PC-3 (cell line): Measurements from ENCODE around the gene MAGI2. TPM values are rescaled to one million over a fixed set of nuclear protein-coding genes. Genes with fewer than 3 reads are reported as not detected.

Experiments
- ATAC-seq: fragments of 200-7000 bp; cut with Tn5 transposase; 2 replicates; pipeline ENCODE4 v1.9.1; 2020; ENCODE audit warnings: mild to moderate bottlenecking, moderate library complexity
- BruUV-seq: library from RNA; stranded (reverse); fragments of 400-500 nt; replicated peaks from 2 replicates; lab custom pipeline; 2021; lab: Mats Ljungman, UMichigan
- CTCF ChIA-PET: fragments of 300-600 bp; sonication (Branson Sonifier 250); formaldehyde crosslinking; loops from one replicate; lab custom pipeline; 2022; ENCODE audit warnings: antibody characterized with exemption; lab: Charles Lee
- POLR2A ChIA-PET: fragments of 300-600 bp; sonication (Branson Sonifier 250); formaldehyde crosslinking; loops from one replicate; lab custom pipeline; 2022; ENCODE audit warnings: antibody characterized with exemption; ENCODE audit not compliant: unreplicated experiment; lab: Charles Lee
- DNase-seq: peaks from one replicate; pipeline ENCODE4 v3.0.0-alpha.2; 2015
- H2AFZ ChIP-seq: fragments of 300-600 bp; sonication (generic); 2 replicates; pipeline ENCODE4 v1.6.0; 2016; ENCODE audit warnings: antibody characterized with exemption, low read length
- H3F3A ChIP-seq: fragments of 300-600 bp; sonication (generic); one replicate; pipeline ENCODE4 v1.6.0; 2017; ENCODE audit warnings: antibody characterized with exemption, low read length, control low read depth, mild to moderate bottlenecking; ENCODE audit not compliant: unreplicated experiment
- H3K27ac ChIP-seq: fragments of 300-600 bp; sonication (generic); 2 replicates; pipeline ENCODE4 v1.5.1; 2016; ENCODE audit warnings: mild to moderate bottlenecking, low read length
- H3K27me3 ChIP-seq: fragments of 300-600 bp; sonication (generic); 2 replicates; pipeline ENCODE4 v1.6.1; 2016; ENCODE audit warnings: low read length, mixed read lengths
- H3K36me3 ChIP-seq: fragments of 300-600 bp; sonication (generic); 2 replicates; pipeline ENCODE4 v1.6.1; 2016; ENCODE audit warnings: low read depth, mixed run types, low read length, mixed read lengths
- H3K4me1 ChIP-seq: fragments of 300-600 bp; sonication (generic); 2 replicates; pipeline ENCODE4 v1.5.1; 2016; ENCODE audit warnings: low read length; ENCODE audit not compliant: insufficient read depth
- H3K4me2 ChIP-seq: fragments of 300-600 bp; sonication (generic); 2 replicates; pipeline ENCODE4 v1.6.0; 2016; ENCODE audit warnings: low read length
- H3K4me3 ChIP-seq: fragments of 300-600 bp; sonication (generic); 2 replicates; pipeline ENCODE4 v1.5.1; 2016; ENCODE audit warnings: mild to moderate bottlenecking, low read length, mixed read lengths
- H3K79me2 ChIP-seq: fragments of 300-600 bp; sonication (generic); 2 replicates; pipeline ENCODE4 v1.6.1; 2017; ENCODE audit warnings: low read length, mixed read lengths
- H3K9ac ChIP-seq: fragments of 300-600 bp; sonication (generic); 2 replicates; pipeline ENCODE4 v1.6.0; 2016; ENCODE audit warnings: mild to moderate bottlenecking, low read length
- H3K9me2 ChIP-seq: fragments of 300-600 bp; sonication (generic); replicated peaks from 2 replicates; pipeline ENCODE4 v1.6.1; 2016; ENCODE audit warnings: mixed run types, low read length, mixed read lengths
- H3K9me3 ChIP-seq: fragments of 300-600 bp; sonication (generic); 2 replicates; pipeline ENCODE4 v1.6.1; 2016; ENCODE audit warnings: low read length, mixed read lengths
- H4K20me1 ChIP-seq: fragments of 300-600 bp; sonication (generic); 2 replicates; pipeline ENCODE4 v1.6.1; 2016; ENCODE audit warnings: low read length, mixed read lengths
- EZH2 ChIP-seq: fragments of 300-600 bp; sonication (generic); IDR thresholded peaks from one replicate; pipeline ENCODE4 v1.6.1; 2017; ENCODE audit warnings: antibody characterized with exemption, mild to moderate bottlenecking, low read length; ENCODE audit not compliant: unreplicated experiment
- EZH2phosphoT487 ChIP-seq: fragments of 300-600 bp; sonication (generic); IDR thresholded peaks from 2 replicates; pipeline ENCODE4 v1.6.1; 2018; ENCODE audit warnings: mild to moderate bottlenecking, antibody characterized with exemption, low read length, borderline replicate concordance
- intact Hi-C: fragments of 100-400 bp; cut with micrococcal nuclease; formaldehyde crosslinking; loops from 2 replicates; pipeline ENCODE4 v1.9.0; 2023
- total RNA-seq: library from RNA; depleted of rRNA; stranded (reverse); fragments of >200 nt; gene quantifications from 2 replicates; pipeline ENCODE4 v1.2.3, GENCODE V29; 2014
- TF ChIP-seq, protein P1 (sequence below): fragments of 300-600 bp; sonication (generic); conservative IDR thresholded peaks from 2 replicates; pipeline ENCODE4 v1.5.1; 2017; ENCODE audit warnings: antibody characterized with exemption, low read depth, mild to moderate bottlenecking, low read length

The MAGI2 gene
- total RNA-seq, 1 experiment from 2014 or later, result not detected

DNA sequence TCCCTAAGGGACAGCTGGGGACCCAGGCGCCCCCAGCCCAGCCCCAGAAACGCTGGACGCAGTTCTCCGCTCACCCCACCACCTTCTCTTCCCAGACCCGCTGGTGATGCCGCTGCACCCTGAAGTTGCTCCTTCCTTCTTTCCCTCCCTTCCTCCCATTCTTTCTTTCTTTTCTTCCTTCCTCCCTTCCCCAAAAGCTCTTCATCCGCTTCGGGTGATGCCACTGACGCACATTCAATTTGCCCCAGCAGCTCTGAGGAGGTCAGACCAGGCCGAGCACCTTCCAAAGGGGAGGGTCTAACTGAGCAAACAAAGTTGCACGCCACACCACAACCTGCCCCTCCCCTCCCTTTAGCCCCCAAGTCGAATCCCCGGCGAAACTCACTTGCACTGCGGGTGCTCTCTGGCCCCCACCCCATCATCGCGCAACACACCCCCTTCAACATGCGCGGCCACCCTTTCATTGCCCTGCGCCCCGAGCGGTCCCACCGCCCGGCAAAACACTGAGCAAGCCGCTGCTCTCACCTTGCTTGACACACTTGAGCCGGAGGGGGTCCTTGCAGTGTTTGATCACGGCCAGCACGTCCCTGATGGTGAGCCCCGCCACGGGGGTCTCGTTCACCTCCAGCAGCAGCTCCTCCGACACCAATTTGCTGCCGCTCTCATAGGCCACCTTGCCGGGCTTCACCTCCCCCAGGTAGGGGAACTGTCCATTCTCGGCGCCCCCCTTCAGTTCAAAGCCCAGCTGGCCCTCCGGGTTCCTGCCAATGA lies 787 bp downstream of the MAGI2 start:
- BruUV-seq, result no TSS peak
- ATAC-seq, result peak; percentile 15; the same call in 1 of the 2 replicates
- H3K9me2 ChIP-seq, result no peaks in the 10 kb centered on the region

DNA sequence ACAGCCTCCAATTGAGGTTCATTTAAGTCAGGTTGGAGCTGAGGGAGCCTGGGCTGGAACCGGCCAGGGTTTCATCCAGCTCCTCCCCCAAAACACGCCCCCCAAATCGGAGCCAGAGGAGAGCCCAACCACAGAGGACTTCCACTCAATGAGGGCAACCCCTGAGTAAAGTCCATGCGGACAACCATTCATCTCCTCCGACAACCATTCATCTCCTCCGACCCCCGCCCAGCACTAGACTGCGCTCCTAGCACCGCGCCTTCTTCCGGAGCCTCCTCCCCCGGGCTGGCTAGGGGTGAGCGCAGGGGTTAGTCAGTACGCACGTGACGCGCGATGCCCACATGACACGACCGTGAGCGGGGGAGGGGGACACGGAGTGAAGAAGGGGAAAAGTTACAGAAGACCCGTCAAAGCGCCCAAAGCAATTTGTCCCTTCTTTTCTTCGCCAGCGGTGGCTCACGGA lies 1.4 kb downstream of the MAGI2 start:
- Histone ChIP-seq H3K79me2 (no peaks in the 10 kb centered on the region), H3K9me3 (no peaks in the 10 kb centered on the region), H3K27ac (no peak overlapping the region), H3K36me3 (no peaks in the 10 kb centered on the region), H3K4me1 (no peaks in the 10 kb centered on the region), H3F3A (no peaks in the 10 kb centered on the region), H3K27me3 (peaks cover 20% of the 10 kb centered on the region; the same call in 1 of the 2 replicates), H2AFZ (peak overlapping the region; percentile 55; the same call in 1 of the 2 replicates), H3K9ac (no peak overlapping the region), H3K4me2 (peak overlapping the region; percentile 68), H3K9me2 (no peaks in the 10 kb centered on the region), H3K4me3 (peak overlapping the region; percentile 43), H4K20me1 (no peaks in the 10 kb centered on the region)
- DNase-seq, result no peak
- intact Hi-C loops, result no loop called here
- ChIA-PET CTCF (no interaction called here), POLR2A (interaction anchor here (0.5 kb wide), 1 partner anchor 19 kb away, joined by 4 read pairs; no protein-coding TSS in a partner anchor)
- TF ChIP-seq, protein P1, sequence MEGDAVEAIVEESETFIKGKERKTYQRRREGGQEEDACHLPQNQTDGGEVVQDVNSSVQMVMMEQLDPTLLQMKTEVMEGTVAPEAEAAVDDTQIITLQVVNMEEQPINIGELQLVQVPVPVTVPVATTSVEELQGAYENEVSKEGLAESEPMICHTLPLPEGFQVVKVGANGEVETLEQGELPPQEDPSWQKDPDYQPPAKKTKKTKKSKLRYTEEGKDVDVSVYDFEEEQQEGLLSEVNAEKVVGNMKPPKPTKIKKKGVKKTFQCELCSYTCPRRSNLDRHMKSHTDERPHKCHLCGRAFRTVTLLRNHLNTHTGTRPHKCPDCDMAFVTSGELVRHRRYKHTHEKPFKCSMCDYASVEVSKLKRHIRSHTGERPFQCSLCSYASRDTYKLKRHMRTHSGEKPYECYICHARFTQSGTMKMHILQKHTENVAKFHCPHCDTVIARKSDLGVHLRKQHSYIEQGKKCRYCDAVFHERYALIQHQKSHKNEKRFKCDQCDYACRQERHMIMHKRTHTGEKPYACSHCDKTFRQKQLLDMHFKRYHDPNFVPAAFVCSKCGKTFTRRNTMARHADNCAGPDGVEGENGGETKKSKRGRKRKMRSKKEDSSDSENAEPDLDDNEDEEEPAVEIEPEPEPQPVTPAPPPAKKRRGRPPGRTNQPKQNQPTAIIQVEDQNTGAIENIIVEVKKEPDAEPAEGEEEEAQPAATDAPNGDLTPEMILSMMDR, result no peak
- no peak for TF ChIP-seq EZH2
- TF ChIP-seq EZH2phosphoT487, result no peak
- no TSS peak for BruUV-seq
- peak; percentile 42; the same call in 1 of the 2 replicates for ATAC-seq

More for the DNA sequence above, 787 bp downstream of the MAGI2 start:
- ChIA-PET CTCF (no interaction called here), POLR2A (no interaction called here)
- no peak for TF ChIP-seq EZH2
- TF ChIP-seq, protein P1, result no peak
- TF ChIP-seq EZH2phosphoT487, result no peak
- Histone ChIP-seq H2AFZ (peak overlapping the region; percentile 55; the same call in 1 of the 2 replicates), H3K4me3 (peak overlapping the region; percentile 43), H3K9ac (no peak overlapping the region), H3K36me3 (no peaks in the 10 kb centered on the region), H3F3A (no peaks in the 10 kb centered on the region), H3K27ac (no peak overlapping the region), H3K27me3 (peaks cover 20% of the 10 kb centered on the region; the same call in 1 of the 2 replicates), H3K9me3 (no peaks in the 10 kb centered on the region), H3K4me1 (no peaks in the 10 kb centered on the region), H4K20me1 (no peaks in the 10 kb centered on the region), H3K79me2 (no peaks in the 10 kb centered on the region), H3K4me2 (peak overlapping the region; percentile 68)
- intact Hi-C loops, result no loop called here
- no peak for DNase-seq
